ENCODE measurements around the gene ULK4.
A peak's percentile ranks its signal among the peaks of the same experiment; 100 is the strongest.

GRCh38 chr3:41681479-41681878 lies 280.4 kb downstream of the ULK4 start:
- TF ChIP-seq SIN3A (conservative IDR thresholded peaks at IDR 0.05 in 1 of 2, IDR thresholded peaks at IDR 0.05 in 1 of 2; ENCODE audit: low read depth in 1 of 2, low read length in 2 of 2), result no peak
- TF ChIP-seq POLR2A (IDR thresholded peaks at IDR 0.05; ENCODE audit: control extremely low read depth in 1 of 2, low read depth in 2 of 2, low read length in 2 of 2), result peak in 1 of 2 experiments; percentile 50; a peak in 1 of 3 replicates
- TF ChIP-seq JUND (IDR thresholded peaks at IDR 0.05; ENCODE audit: low read length), result no peak
- TF ChIP-seq, protein P1, sequence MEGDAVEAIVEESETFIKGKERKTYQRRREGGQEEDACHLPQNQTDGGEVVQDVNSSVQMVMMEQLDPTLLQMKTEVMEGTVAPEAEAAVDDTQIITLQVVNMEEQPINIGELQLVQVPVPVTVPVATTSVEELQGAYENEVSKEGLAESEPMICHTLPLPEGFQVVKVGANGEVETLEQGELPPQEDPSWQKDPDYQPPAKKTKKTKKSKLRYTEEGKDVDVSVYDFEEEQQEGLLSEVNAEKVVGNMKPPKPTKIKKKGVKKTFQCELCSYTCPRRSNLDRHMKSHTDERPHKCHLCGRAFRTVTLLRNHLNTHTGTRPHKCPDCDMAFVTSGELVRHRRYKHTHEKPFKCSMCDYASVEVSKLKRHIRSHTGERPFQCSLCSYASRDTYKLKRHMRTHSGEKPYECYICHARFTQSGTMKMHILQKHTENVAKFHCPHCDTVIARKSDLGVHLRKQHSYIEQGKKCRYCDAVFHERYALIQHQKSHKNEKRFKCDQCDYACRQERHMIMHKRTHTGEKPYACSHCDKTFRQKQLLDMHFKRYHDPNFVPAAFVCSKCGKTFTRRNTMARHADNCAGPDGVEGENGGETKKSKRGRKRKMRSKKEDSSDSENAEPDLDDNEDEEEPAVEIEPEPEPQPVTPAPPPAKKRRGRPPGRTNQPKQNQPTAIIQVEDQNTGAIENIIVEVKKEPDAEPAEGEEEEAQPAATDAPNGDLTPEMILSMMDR (IDR thresholded peaks at IDR 0.05; ENCODE audit: control extremely low read depth in 1 of 3, insufficient read depth in 1 of 3, low read depth in 1 of 3, low read length in 3 of 3), result no peak
- TF ChIP-seq BRCA1 (IDR thresholded peaks at IDR 0.05; ENCODE audit: low read depth, low read length), result no peak

All from H1 (cell line).